B cell (primary cell): Measurements from ENCODE around the gene ZNF273. TPM values are rescaled to one million over a fixed set of nuclear protein-coding genes. Genes with fewer than 3 reads are reported as not detected.

Experiments
- ATAC-seq: fragments of 200-7000 bp; cut with Tn5 transposase; one replicate; pipeline ENCODE4 v1.10.0; 2021; ENCODE audit warnings: low read depth, mild to moderate bottlenecking, moderate number of reproducible peaks, moderate library complexity
- CTCF ChIA-PET: fragments of 350-600 bp; sonication (Branson Sonifier 250); formaldehyde crosslinking; loops from one replicate; lab custom pipeline; 2021; ENCODE audit warnings: antibody characterized with exemption, inconsistent platforms; lab: Charles Lee
- POLR2A ChIA-PET: fragments of 350-600 bp; sonication (Branson Sonifier 250); formaldehyde crosslinking; loops from one replicate; lab custom pipeline; 2021; ENCODE audit warnings: antibody characterized with exemption; lab: Charles Lee
- DNase-seq: peaks from one replicate; pipeline ENCODE4 v3.0.0; 2013
- H2AFZ ChIP-seq: 2 replicates; pipeline ENCODE4 v1.6.1; 2012; ENCODE audit warnings: mild to moderate bottlenecking, low read depth, low read length; ENCODE audit not compliant: insufficient read depth, poor library complexity, severe bottlenecking
- H3K27ac ChIP-seq, 2 donors: 1 replicate in 1 of 2; 2 replicates in 1 of 2; pipeline ENCODE4 v1.5.1; 2012 to 2013; ENCODE audit warnings: low read length in 2 of 2, mild to moderate bottlenecking in 2 of 2, moderate library complexity in 1 of 2
- H3K27me3 ChIP-seq, 4 experiments: fragments of 200-600 bp in 1 of 4; sonication (generic) in 1 of 4; replicated peaks in 1 of 4; 1 replicate in 2 of 4; 2 replicates in 2 of 4; pipeline versions ENCODE4 v1.6.1 to v1.7.0; 2013 to 2016; ENCODE audit warnings: low read length in 3 of 4, mild to moderate bottlenecking in 2 of 4, mixed read lengths in 1 of 4, moderate library complexity in 1 of 4; ENCODE audit not compliant: insufficient read depth in 4 of 4, control insufficient read depth in 3 of 4; ENCODE audit errors: control extremely low read depth in 1 of 4
- H3K36me3 ChIP-seq, 2 experiments: replicated peaks in 1 of 2; 1 replicate in 1 of 2; 2 replicates in 1 of 2; pipeline versions ENCODE4 v1.6.1 to v1.7.1; 2013; ENCODE audit warnings: low read length in 1 of 2; ENCODE audit not compliant: insufficient read depth in 2 of 2, control insufficient read depth in 1 of 2; ENCODE audit errors: control extremely low read depth in 1 of 2, extremely low read depth in 1 of 2
- H3K4me1 ChIP-seq, 2 donors: fragments of 200-600 bp in 1 of 2; sonication (generic) in 1 of 2; 1 replicate in 1 of 2; 2 replicates in 1 of 2; pipeline versions ENCODE4 v1.5.1 to v1.6.1; 2013 to 2017; ENCODE audit warnings: low read length in 2 of 2; ENCODE audit not compliant: control insufficient read depth in 2 of 2, insufficient read depth in 2 of 2
- H3K4me2 ChIP-seq: replicated peaks from 2 replicates; pipeline ENCODE3; 2012; ENCODE audit warnings: mild to moderate bottlenecking, low read depth, low read length; ENCODE audit not compliant: poor library complexity, severe bottlenecking
- H3K4me3 ChIP-seq, 5 experiments: fragments of 200-600 bp in 1 of 5; sonication (generic) in 1 of 5; 1 replicate in 3 of 5; 2 replicates in 2 of 5; pipeline versions ENCODE4 v1.5.1 to v1.7.0; 2011 to 2016; ENCODE audit warnings: low read length in 4 of 5, mild to moderate bottlenecking in 4 of 5, low read depth in 2 of 5, control low read depth in 1 of 5, moderate library complexity in 1 of 5; ENCODE audit not compliant: insufficient read depth in 1 of 5; ENCODE audit errors: control extremely low read depth in 1 of 5, extremely low read depth in 1 of 5
- H3K79me2 ChIP-seq: fragments of 200-600 bp; sonication (generic); one replicate; pipeline ENCODE4 v1.6.0; 2016; ENCODE audit warnings: low read length; ENCODE audit not compliant: control insufficient read depth, insufficient read depth
- H3K9ac ChIP-seq: fragments of 200-600 bp; sonication (generic); 2 replicates; pipeline ENCODE4 v1.6.1; 2017; ENCODE audit warnings: mild to moderate bottlenecking, low read length, moderate library complexity
- H3K9me3 ChIP-seq, 3 donors: one replicate each; pipeline versions ENCODE4 v1.6.1 to v1.7.1; 2013; ENCODE audit warnings: low read length in 2 of 3; ENCODE audit not compliant: control insufficient read depth in 2 of 3, insufficient read depth in 1 of 3; ENCODE audit errors: control extremely low read depth in 1 of 3
- H4K20me1 ChIP-seq: 2 replicates; pipeline ENCODE4 v1.6.0; 2012; ENCODE audit warnings: mild to moderate bottlenecking, low read length; ENCODE audit not compliant: insufficient read depth, control insufficient read depth, poor library complexity, severe bottlenecking
- H3K27ac Mint-ChIP-seq: one replicate; pipeline ENCODE4 v1.8.0; 2021; ENCODE audit warnings: mixed read lengths
- H3K27me3 Mint-ChIP-seq: one replicate; pipeline ENCODE4 v1.8.0; 2021; ENCODE audit warnings: mixed read lengths
- H3K4me1 Mint-ChIP-seq: one replicate; pipeline ENCODE4 v1.8.0; 2021; ENCODE audit warnings: mixed read lengths
- H3K4me3 Mint-ChIP-seq: one replicate; pipeline ENCODE4 v1.8.0; 2021; ENCODE audit warnings: mixed read lengths
- H3K9me3 Mint-ChIP-seq: one replicate; pipeline ENCODE4 v1.8.0; 2022; ENCODE audit warnings: mixed read lengths; ENCODE audit not compliant: insufficient read depth
- EZH2 ChIP-seq: IDR thresholded peaks from 2 replicates; pipeline ENCODE4 v1.6.1; 2012; ENCODE audit warnings: borderline replicate concordance, low read depth, mild to moderate bottlenecking, moderate library complexity, low read length; ENCODE audit not compliant: insufficient read depth, poor library complexity, severe bottlenecking
- WGBS: methylation state at CpG from one replicate; pipeline ENCODE4 v1.1.5; 2013; ENCODE audit warnings: missing lambda C conversion rate; ENCODE audit not compliant: insufficient coverage; 5-methylcytosine and 5-hydroxymethylcytosine counted together
- intact Hi-C: fragments of 100-400 bp; cut with micrococcal nuclease; formaldehyde crosslinking; loops from one replicate; pipeline ENCODE4 v1.10.0; 2022
- polyA plus RNA-seq: library from polyadenylated mRNA; depleted of rRNA; stranded (reverse); fragments of >200 nt; gene quantifications from 2 replicates; pipeline ENCODE4 v1.2.3, GENCODE V29; 2012
- total RNA-seq, 2 donors: library from RNA; stranded (reverse); fragments of 120-200 nt in 1 of 2; gene quantifications; 1 replicate in 1 of 2; 2 replicates in 1 of 2; pipeline versions ENCODE4 v1.2.3 to v1.2.4, GENCODE V29; 2013 to 2022
- TF ChIP-seq, protein P1 (sequence below): fragments of 200-600 bp; IDR thresholded peaks from one replicate; pipeline ENCODE4 v1.8.0; 2022; ENCODE audit warnings: antibody characterized with exemption, mild to moderate bottlenecking

The ZNF273 gene
- total and polyA plus RNA-seq, 2 donors (not counting 1 experiment from before 2014, with no cell fraction given) = 3.8 to 12.7 TPM

DNA sequence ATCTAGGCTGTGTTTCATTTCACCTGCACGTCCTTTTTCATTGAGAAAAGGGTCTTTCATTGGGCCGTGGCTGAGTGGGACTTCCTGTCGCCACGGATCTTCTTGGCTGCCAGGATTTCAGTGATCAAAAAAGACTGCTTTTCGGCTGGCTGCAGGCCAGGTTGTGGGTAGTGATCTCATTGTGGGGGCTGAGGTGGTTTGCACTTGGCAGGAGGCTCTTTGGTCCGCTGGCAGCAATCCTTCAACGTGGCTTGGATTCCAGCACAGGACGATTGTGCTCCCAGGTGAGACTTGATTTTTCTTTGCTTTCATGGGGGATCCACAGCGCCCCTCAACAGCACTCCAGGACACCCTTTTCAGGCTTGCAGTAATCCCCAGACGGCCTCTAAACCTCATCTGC lies 29.0 kb upstream of the ZNF273 start:
- Histone ChIP-seq H3K27ac (no peak overlapping the region), H3K4me2 (no peak overlapping the region), H3K36me3 (no peaks in the 10 kb centered on the region), H2AFZ (no peak overlapping the region), H3K9me3 (peaks cover 0 to 56% (median 0%) of the 10 kb centered on the region in 3 donors), H3K9ac (no peak overlapping the region), H3K4me3 (no peak overlapping the region), H3K4me1 (peaks cover 0 to 10% of the 10 kb centered on the region in 2 donors), H3K27me3 (peaks cover 0 to 18% (median 2%) of the 10 kb centered on the region in 4 experiments), H3K79me2 (no peaks in the 10 kb centered on the region), H4K20me1 (no peaks in the 10 kb centered on the region)
- intact Hi-C loops = no loop called here
- ATAC-seq (no peak), DNase-seq (no peak)
- no peak overlapping the region for H3K4me3 Mint-ChIP-seq
- CTCF ChIA-PET = no interaction called here
- H3K27me3 Mint-ChIP-seq = peaks cover 13% of the 10 kb centered on the region
- POLR2A ChIA-PET = no interaction called here
- no peak overlapping the region for H3K27ac Mint-ChIP-seq
- TF ChIP-seq, protein P1, sequence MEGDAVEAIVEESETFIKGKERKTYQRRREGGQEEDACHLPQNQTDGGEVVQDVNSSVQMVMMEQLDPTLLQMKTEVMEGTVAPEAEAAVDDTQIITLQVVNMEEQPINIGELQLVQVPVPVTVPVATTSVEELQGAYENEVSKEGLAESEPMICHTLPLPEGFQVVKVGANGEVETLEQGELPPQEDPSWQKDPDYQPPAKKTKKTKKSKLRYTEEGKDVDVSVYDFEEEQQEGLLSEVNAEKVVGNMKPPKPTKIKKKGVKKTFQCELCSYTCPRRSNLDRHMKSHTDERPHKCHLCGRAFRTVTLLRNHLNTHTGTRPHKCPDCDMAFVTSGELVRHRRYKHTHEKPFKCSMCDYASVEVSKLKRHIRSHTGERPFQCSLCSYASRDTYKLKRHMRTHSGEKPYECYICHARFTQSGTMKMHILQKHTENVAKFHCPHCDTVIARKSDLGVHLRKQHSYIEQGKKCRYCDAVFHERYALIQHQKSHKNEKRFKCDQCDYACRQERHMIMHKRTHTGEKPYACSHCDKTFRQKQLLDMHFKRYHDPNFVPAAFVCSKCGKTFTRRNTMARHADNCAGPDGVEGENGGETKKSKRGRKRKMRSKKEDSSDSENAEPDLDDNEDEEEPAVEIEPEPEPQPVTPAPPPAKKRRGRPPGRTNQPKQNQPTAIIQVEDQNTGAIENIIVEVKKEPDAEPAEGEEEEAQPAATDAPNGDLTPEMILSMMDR = no peak
- TF ChIP-seq EZH2 = no peak
- H3K9me3 Mint-ChIP-seq = no peaks in the 10 kb centered on the region
- WGBS = 92% methylated on average over 10 of the region's 10 CpGs
- peaks cover 5% of the 10 kb centered on the region for H3K4me1 Mint-ChIP-seq

DNA sequence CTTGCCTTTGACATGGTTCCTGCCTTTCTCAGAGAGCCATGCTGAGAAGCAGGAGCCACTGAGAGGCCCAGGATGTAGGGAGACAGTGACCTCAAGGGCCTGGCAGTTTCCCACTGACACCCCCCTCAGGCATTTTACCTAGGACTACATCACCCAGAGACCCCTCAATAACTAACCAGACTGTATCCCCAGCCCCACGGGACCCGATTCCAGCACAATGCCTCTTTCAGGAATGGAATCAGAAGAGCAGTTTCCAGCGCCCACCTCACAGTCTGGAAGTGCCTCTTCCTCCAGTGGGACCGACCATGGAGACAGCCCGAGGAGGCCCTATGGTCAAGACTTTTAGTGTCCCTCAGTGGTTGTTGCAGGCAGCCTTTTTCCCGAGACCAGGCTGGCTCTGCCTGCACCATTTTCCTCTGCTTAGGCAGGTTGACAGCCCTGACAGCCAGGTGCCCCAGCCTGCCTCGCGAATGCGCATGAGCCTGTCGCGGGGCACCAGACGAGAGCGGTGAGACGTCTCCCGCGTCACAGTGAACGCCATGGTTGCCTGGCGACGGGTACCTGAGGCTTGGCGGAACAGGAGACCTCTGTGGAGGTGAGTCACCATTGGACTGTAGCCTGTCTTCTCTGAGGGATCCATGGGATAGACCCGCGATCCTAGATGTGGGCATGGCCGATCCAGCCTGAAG lies 28.4 kb upstream of the ZNF273 start:
- intact Hi-C loops = no loop called here
- no peak overlapping the region for H3K4me2 ChIP-seq
- Mint-ChIP-seq H3K27me3 (peaks cover 14% of the 10 kb centered on the region), H3K27ac (no peak overlapping the region), H3K4me3 (no peak overlapping the region), H3K4me1 (peaks cover 5% of the 10 kb centered on the region), H3K9me3 (no peaks in the 10 kb centered on the region)
- ChIA-PET CTCF (no interaction called here), POLR2A (no interaction called here)
- no peak overlapping the region for H3K4me3 ChIP-seq
- peaks cover 0 to 10% of the 10 kb centered on the region in 2 donors for H3K4me1 ChIP-seq
- H3K9ac ChIP-seq = no peak overlapping the region
- ATAC-seq (no peak), DNase-seq (no peak)
- H4K20me1 ChIP-seq = no peaks in the 10 kb centered on the region
- no peaks in the 10 kb centered on the region for H3K79me2 ChIP-seq
- peaks cover 0 to 18% (median 2%) of the 10 kb centered on the region in 4 experiments for H3K27me3 ChIP-seq
- 90% methylated on average over 23 of the region's 23 CpGs for WGBS
- no peak overlapping the region for H3K27ac ChIP-seq
- peaks cover 0 to 54% (median 0%) of the 10 kb centered on the region in 3 donors for H3K9me3 ChIP-seq
- no peak for TF ChIP-seq EZH2
- TF ChIP-seq, protein P1 = no peak
- H3K36me3 ChIP-seq = no peaks in the 10 kb centered on the region
- no peak overlapping the region for H2AFZ ChIP-seq
